HEK293T (cell line): Measurements from ENCODE around the gene NSD1.
"Not testable (repeated sequence)": the region's sequence is repeated elsewhere in the genome, so short reads cannot be mapped to it uniquely, and the experiment has no call there.

ENCODE experiments used
- CTCF ChIA-PET: fragments of 350-600 bp; formaldehyde crosslinking; extraction: SDS; loops from one replicate; lab custom pipeline; 2021; ENCODE audit warnings: antibody characterized with exemption, inconsistent platforms; lab: Yijun Ruan, JAX
- POLR2A ChIA-PET: fragments of 350-600 bp; formaldehyde crosslinking; extraction: SDS; loops from one replicate; lab custom pipeline; 2020; ENCODE audit warnings: antibody characterized with exemption, inconsistent platforms; lab: Yijun Ruan, JAX
- DNase-seq: peaks from one replicate; pipeline ENCODE4 v3.0.0; 2012; ENCODE audit warnings: mixed read lengths; ENCODE audit errors: extremely low spot score
- ARNT ChIP-seq: fragments of 450-650 bp; IDR thresholded peaks from 2 replicates; pipeline ENCODE4 v1.6.1; 2017; ENCODE audit warnings: mild to moderate bottlenecking
- BHLHE40 ChIP-seq: fragments of 450-650 bp; IDR thresholded peaks from 2 replicates; pipeline ENCODE4 v1.6.1; 2016; ENCODE audit warnings: mild to moderate bottlenecking, moderate library complexity, borderline replicate concordance
- CTBP1 ChIP-seq: fragments of 450-650 bp; IDR thresholded peaks from 2 replicates; pipeline ENCODE4 v1.6.1; 2016; ENCODE audit warnings: borderline replicate concordance
- FOXA1 ChIP-seq: fragments of 450-650 bp; IDR thresholded peaks from 2 replicates; pipeline ENCODE4 v1.6.1; 2016; ENCODE audit warnings: mild to moderate bottlenecking
- FOXK2 ChIP-seq: fragments of 450-650 bp; IDR thresholded peaks from 2 replicates; pipeline ENCODE4 v1.6.1; 2016; ENCODE audit warnings: mild to moderate bottlenecking
- FOXM1 ChIP-seq: fragments of 450-650 bp; IDR thresholded peaks from 2 replicates; pipeline ENCODE4 v1.6.1; 2017; ENCODE audit warnings: mild to moderate bottlenecking, borderline replicate concordance
- HDGF ChIP-seq: fragments of 450-650 bp; IDR thresholded peaks from 2 replicates; pipeline ENCODE4 v1.6.1; 2017; ENCODE audit warnings: antibody characterized with exemption, borderline replicate concordance
- LEF1 ChIP-seq: fragments of 450-650 bp; IDR thresholded peaks from 2 replicates; pipeline ENCODE4 v1.6.1; 2017; ENCODE audit warnings: mild to moderate bottlenecking, borderline replicate concordance
- NFRKB ChIP-seq: fragments of 450-650 bp; IDR thresholded peaks from 2 replicates; pipeline ENCODE4 v1.6.1; 2016; ENCODE audit warnings: mild to moderate bottlenecking, moderate library complexity
- PKNOX1 ChIP-seq: fragments of 450-650 bp; IDR thresholded peaks from 2 replicates; pipeline ENCODE4 v1.6.1; 2016
- SP1 ChIP-seq: fragments of 450-650 bp; IDR thresholded peaks from 2 replicates; pipeline ENCODE4 v1.6.1; 2017
- SUZ12 ChIP-seq: fragments of 450-650 bp; IDR thresholded peaks from 2 replicates; pipeline ENCODE4 v1.6.1; 2016; ENCODE audit warnings: mild to moderate bottlenecking
- TARDBP ChIP-seq: fragments of 450-650 bp; IDR thresholded peaks from 2 replicates; pipeline ENCODE4 v1.6.1; 2016
- ZNF384 ChIP-seq: fragments of 450-650 bp; IDR thresholded peaks from 2 replicates; pipeline ENCODE4 v1.6.1; 2016

The NSD1 gene

GRCh38 chr5:177304392-177305119, 171.0 kb downstream of the NSD1 start:
- ChIA-PET CTCF (interaction anchor here (0.6 to 1.0 kb wide), 3 partner anchors 85 to 1385 kb away, joined by 3 to 4 read pairs (median 3); no protein-coding TSS in a partner anchor), POLR2A (no interaction called here)
- DNase-seq: no peak
- TF ChIP-seq PKNOX1: peak; percentile 44; the same call in 1 of the 2 replicates
- no peak for TF ChIP-seq SP1

- CTCF ChIA-PET, POLR2A ChIA-PET, DNase-seq: not testable (repeated sequence)
Observed at GRCh38 chr5:177306103-177306640, 172.6 kb downstream of the NSD1 start.

- ChIA-PET POLR2A (no interaction called here), CTCF (interaction anchor here (2.1 kb wide), 1 partner anchor 11 kb away, joined by 5 read pairs; no protein-coding TSS in a partner anchor)
- no peak for TF ChIP-seq FOXA1
- no peak for TF ChIP-seq FOXK2
- TF ChIP-seq SUZ12: no peak
- no peak for TF ChIP-seq PKNOX1
- TF ChIP-seq FOXM1: no peak
- no peak for TF ChIP-seq HDGF
- no peak for TF ChIP-seq CTBP1
- TF ChIP-seq SP1: no peak
- no peak for TF ChIP-seq ARNT
- DNase-seq: no peak
Observed at GRCh38 chr5:177306674-177307543, 173.3 kb downstream of the NSD1 start.

- CTCF ChIA-PET: interaction anchor here (0.7 to 2.1 kb wide), 2 partner anchors 10 to 148 kb away, joined by 5 read pairs; no protein-coding TSS in a partner anchor
- DNase-seq: no peak
- TF ChIP-seq HDGF (no peak), FOXA1 (no peak), CTBP1 (no peak), FOXM1 (no peak), PKNOX1 (no peak), BHLHE40 (no peak), ARNT (no peak), TARDBP (no peak), FOXK2 (no peak), ZNF384 (no peak), LEF1 (no peak)
- POLR2A ChIA-PET: no interaction called here
Observed at GRCh38 chr5:177307544-177308363, 174.2 kb downstream of the NSD1 start.

DNA sequence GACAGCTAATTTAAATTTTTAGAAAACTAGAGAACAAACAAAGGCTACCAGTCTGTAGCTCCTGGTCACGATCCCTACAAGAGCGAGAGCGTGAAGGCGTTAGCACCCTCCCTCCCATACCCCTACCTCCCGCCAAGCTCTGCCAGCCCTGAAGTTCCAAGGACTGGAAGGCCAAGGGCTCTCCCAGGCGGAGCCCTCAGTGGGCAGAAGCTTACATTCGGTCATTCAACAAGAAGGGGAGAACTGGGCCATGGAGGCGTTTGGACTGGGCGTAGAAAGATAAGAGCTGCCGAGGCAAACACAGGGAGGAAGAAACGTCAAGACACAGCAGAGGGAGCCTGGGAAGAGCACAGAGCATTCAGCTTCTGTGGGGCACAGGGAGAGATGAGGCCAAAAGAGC, 175.2 kb downstream of the NSD1 start:
- POLR2A ChIA-PET: interaction anchor here (1.5 to 1.7 kb wide), 2 partner anchors 10 to 59 kb away, joined by 4 to 7 read pairs; no protein-coding TSS in a partner anchor
- TF ChIP-seq BHLHE40: no peak
- no peak for TF ChIP-seq PKNOX1
- TF ChIP-seq ZNF384: no peak
- TF ChIP-seq LEF1: no peak
- TF ChIP-seq ARNT: no peak
- no peak for TF ChIP-seq SP1
- TF ChIP-seq FOXM1: no peak
- no peak for TF ChIP-seq HDGF
- no peak for TF ChIP-seq NFRKB
- TF ChIP-seq CTBP1: no peak
- no peak for TF ChIP-seq FOXA1
- CTCF ChIA-PET: interaction anchor here (0.7 to 3.0 kb wide), 9 partner anchors 9 to 195 kb away, joined by 3 to 35 read pairs (median 5); partner anchors contain the start of genes LMAN2 and PRR7
- no peak for DNase-seq
